ENCODE measurements around the gene IST1. TPM values are rescaled to one million over a fixed set of nuclear protein-coding genes. Genes with fewer than 3 reads are reported as not detected.

The IST1 gene
- total RNA-seq, 2 donors from 2014 or later: 140 to 150 TPM

GRCh38 chr16:71915350-71915749, 20.0 kb downstream of the IST1 start:
- Histone ChIP-seq H3K36me3 (peaks cover 48% of the 10 kb centered on the region), H3K9me3 (no peaks in the 10 kb centered on the region), H3K27me3 (no peaks in the 10 kb centered on the region), H3K27ac (no peak overlapping the region), H3K4me3 (no peak overlapping the region), H3K4me1 (peaks cover 0 to 50% of the 10 kb centered on the region in 2 donors)
- DNase-seq (ENCODE audit: low spot score): no peak
- TF ChIP-seq CTCF (IDR thresholded peaks at IDR 0.05): no peak

GRCh38 chr16:71916397-71916920, 21.1 kb downstream of the IST1 start:
- Histone ChIP-seq H3K4me1 (peaks cover 0 to 42% of the 10 kb centered on the region in 2 donors), H3K27ac (no peak overlapping the region), H3K27me3 (no peaks in the 10 kb centered on the region), H3K36me3 (peaks cover 59% of the 10 kb centered on the region), H3K9me3 (no peaks in the 10 kb centered on the region), H3K4me3 (no peak overlapping the region)
- TF ChIP-seq CTCF (IDR thresholded peaks at IDR 0.05): no peak
- DNase-seq (ENCODE audit: low spot score): no peak

DNA sequence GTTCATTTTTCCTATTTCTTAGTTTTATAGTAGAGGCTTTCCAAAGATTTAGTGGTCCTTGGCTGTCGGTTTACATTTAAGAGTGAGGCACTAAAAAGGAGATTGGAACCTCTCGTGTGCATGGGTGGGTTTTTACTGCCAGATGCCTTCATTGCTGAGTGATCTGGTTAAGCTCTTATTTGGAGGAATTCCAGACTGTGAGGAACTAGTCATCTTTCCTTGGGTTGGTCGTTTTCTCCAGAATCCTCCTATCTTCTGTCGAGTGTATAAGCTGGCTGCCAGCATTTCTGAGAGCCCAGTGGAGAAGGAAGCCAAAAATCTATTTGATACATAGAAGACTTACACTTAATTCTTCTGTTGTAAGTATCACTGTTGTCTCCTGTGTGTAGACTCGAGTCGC, 22.6 kb downstream of the IST1 start:
- Histone ChIP-seq H3K36me3 (peaks cover 74% of the 10 kb centered on the region), H3K27me3 (no peaks in the 10 kb centered on the region), H3K27ac (no peak overlapping the region), H3K9me3 (no peaks in the 10 kb centered on the region), H3K4me1 (peaks cover 0 to 38% of the 10 kb centered on the region in 2 donors), H3K4me3 (no peak overlapping the region)
- TF ChIP-seq CTCF (IDR thresholded peaks at IDR 0.05): no peak
- no peak for DNase-seq (ENCODE audit: low spot score)

GRCh38 chr16:71919035-71919434, 23.7 kb downstream of the IST1 start:
- H3K36me3 ChIP-seq: peaks cover 85% of the 10 kb centered on the region
- no peak overlapping the region for H3K4me3 ChIP-seq
- TF ChIP-seq CTCF (IDR thresholded peaks at IDR 0.05): no peak
- DNase-seq (ENCODE audit: low spot score): no peak
- H3K27ac ChIP-seq: no peak overlapping the region
- H3K9me3 ChIP-seq: no peaks in the 10 kb centered on the region
- H3K4me1 ChIP-seq: peaks cover 0 to 34% of the 10 kb centered on the region in 2 donors
- no peaks in the 10 kb centered on the region for H3K27me3 ChIP-seq

DNA sequence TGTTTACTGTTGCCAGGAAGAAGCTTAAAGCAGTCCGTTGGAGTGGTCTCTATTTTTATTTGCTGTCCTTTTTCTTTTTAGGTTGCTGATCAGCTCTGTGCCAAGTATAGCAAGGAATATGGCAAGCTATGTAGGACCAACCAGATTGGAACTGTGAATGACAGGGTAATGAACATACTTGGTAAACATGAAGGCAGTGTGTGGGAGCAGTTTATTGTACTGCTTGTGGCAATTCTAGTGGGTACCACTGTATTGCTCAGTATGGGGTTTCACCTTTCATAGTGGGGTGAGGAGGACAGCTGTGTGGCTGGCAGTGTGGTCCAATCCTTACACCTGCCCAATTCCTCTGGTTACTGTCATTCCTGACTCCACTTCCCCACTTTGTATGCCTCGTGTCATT, 25.3 kb downstream of the IST1 start:
- Histone ChIP-seq H3K36me3 (peaks cover 98% of the 10 kb centered on the region), H3K27ac (no peak overlapping the region), H3K9me3 (no peaks in the 10 kb centered on the region), H3K4me1 (peaks cover 0 to 28% of the 10 kb centered on the region in 2 donors), H3K4me3 (no peak overlapping the region), H3K27me3 (no peaks in the 10 kb centered on the region)
- TF ChIP-seq CTCF (IDR thresholded peaks at IDR 0.05): no peak
- DNase-seq (ENCODE audit: low spot score): no peak

All from right atrium auricular region (tissue), 2 donors.